Stimulated activated CD4-positive, alpha-beta T cell treated with anti-CD3 and anti-CD28 coated beads, Interleukin-12 subunit alpha, Interleukin-12 subunit beta, amount 100 ng/mL, for 48 hours (primary cell): ENCODE data around the gene NUDT8.
"Not testable (repeated sequence)": the region's sequence is repeated elsewhere in the genome, so short reads cannot be mapped to it uniquely, and the experiment has no call there.

Experiments
- DNase-seq, 3 donors: peaks; one replicate each; pipeline ENCODE4 v3.0.0-alpha.2; 2020; ENCODE audit warnings: low read depth in 2 of 3, low spot score in 1 of 3

Gene NUDT8

DNA sequence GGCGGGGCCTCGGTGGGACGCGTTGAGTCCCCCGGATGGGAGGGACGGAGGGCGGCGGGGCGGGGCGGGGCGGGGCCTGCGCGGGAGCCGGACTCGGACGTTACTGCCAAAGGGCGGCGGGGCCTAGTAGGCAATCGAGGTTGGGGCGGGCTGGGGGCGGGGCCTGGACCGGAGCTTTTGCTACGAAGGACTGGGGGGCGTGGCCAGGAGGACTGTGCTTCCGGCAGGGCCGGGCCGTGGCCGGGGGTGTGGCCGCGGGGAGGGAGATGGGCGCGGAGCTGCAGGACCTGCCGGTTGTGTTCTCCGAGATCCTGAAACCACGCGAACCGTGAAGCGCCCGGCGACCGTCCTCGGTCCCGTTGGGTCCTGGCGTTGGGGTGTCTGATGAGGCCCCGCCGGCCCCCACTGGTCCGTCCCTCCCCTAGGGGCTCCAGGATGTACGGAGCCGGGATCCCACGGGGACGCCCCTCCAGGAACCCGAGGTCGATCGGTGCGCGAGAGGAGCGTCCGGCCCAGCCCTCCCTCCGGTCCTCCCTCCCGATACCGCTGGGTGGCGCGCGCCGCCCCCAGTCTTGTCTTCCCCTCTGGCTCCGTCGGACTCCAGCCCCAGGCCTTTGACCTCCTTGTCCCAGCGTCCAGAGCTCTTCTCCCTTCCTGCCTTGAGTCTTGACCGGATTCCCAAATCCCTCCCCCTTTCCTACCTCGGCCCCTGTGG, 648 bp upstream of the NUDT8 start:
- DNase-seq = peak; percentile 94 to 98 (median 96)

DNA sequence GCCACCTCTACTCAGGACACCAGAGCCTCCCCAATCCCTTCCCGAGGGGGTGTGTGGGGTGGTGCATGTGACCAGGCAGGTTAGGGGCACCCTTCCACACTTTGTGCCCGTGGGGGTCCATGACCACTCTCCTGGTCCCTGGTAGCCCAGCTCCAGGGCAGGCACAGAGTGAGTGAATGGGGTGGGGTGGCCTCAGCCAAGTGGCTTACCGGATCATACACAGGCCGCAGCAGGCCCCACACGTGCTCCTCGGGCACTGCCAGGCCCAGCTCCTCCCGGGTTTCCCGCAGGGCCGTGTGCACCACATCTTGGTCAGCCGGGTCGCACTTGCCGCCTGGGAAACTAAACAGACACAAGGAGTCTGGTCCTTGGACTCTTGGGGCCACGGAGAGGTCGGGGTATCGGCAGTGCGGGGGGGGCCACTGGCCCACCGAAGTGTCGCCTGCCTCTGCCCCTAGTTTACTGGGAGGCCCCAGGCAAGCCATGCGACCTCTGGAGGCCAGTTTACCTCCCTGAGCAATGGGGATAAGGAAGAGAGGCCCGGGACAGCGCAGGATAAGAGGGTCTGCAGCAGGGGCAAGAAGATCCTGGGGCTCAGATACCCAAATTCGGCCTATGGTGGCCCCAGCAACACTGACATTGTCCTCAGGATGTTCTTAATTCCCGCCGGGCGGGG, 889 bp downstream of the NUDT8 start:
- no peak for DNase-seq

DNA sequence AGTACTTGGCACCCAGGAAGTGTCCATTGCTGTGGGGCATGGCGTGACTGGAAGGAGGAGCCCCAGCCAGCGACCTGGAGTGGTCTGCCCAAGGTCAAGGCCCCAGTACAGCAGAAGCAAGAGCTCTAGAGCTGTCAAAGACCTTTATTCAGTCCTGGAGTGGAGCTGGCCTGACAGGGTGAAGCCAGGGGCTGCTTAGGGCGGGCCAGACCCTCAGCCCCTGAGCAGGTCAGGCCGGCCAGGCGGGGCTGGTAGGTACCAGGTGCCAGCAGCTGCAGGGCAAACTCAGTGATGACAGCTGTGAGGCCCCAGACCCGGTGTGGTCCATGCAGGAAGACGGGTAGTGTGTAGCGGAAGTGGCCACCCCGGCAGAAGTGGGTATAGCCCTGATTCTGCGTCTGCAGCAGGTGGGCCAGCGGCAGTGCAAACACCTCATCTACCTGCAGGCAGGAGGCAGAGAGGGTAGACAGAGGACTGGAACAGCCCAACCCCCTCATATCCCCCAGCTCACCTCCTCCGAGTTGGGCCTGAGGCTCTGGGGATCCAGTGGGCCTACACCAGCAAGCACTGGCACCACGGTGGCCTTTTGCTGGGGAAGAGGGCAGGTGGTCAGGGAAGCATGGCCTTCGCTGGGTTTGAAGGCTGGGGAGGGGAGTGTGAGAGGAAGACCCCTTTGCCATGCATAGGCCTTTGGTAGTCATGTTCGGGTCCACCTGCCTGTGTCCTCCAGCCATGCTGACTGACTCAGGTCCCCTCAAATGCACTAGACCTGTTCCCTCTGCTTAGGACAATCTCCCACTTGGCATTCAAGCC, 1.7 kb downstream of the NUDT8 start:
- no peak for DNase-seq

DNA sequence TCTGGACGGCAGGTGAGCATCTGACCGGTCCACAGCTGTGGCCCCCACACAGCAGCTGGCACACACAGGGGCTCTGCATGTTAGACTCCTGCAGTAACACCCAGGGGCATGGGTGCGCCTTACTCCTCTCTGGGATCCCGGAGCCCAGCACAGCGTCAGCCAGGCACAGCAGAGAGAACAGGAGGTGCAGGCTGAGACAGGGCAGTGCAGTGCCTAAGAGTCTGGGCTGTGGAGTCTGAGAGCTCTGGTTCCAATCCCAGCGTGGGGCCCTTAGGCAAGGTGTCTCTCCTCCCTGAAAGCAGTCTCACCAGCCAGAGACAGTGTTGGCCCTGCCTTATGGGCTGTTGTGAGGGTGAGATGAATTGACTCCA, 2.3 kb downstream of the NUDT8 start:
- no peak for DNase-seq

DNA sequence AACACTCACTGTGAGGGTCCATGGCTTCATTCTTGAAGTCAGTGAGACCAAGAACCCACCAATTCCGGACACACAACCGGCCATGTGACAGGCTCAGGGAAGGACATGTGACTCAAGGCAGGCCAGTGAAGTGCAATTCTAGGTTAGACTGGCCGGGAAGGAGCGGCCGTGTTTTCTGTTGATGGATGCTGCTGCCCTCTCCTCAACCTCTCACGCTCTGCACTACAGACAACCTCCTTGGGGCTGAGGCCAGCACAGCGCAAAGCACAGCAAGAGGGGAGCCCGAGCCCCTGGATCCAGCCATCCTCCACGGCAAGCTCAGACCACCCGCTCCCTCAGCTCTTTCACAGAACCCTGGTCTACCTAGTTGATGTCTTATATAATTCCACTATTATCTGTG, 2.8 kb downstream of the NUDT8 start:
- DNase-seq = no peak

DNA sequence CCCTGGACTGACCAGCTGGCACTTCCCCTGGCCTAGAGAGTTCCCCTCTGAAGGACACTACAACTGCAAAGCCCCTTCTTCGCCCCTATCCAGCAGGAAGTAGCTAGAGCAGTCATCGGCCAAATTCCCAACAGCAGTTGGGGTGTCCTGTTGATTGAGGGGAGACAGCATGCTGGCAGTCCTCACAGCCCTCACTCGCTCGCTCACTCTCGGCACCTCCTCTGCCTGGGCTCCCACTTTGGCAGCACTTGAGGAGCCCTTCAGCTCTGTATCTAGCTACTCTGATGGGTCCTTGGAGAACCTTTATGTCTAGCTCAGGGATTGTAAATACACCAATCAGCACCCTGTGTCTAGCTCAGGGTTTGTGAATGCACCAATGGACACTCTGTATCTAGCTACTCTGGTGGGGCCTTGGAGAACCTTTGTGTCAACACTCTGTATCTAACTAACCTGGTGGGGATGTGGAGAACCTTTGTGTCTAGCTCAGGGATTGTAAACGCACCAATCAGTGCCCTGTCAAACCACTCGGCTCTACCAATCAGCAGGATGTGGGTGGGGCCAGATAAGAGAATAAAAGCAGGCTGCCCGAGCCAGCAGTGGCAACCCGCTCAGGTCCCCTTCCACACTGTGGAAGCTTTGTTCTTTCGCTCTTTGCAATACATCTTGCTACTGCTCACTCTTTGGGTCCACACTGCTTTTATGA, 3.5 kb downstream of the NUDT8 start:
- not testable (repeated sequence) for DNase-seq

DNA sequence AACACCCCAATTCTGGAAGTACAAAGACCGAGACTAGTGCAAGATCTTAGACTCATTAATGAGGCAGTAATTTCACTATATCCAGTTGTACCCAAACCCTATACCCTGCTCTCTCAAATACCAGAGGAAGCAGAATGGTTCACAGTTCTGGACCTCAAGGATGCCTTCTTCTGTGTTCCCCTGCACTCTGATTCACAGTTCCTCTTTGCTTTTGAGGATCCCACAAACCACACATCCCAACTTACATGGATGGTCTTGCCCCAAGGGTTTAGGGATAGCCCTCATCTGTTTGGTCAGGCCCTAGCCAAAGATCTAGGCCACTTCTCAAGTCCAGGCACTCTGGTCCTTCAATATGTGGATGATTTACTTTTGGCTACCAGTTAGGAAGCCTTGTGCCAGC, 5.9 kb downstream of the NUDT8 start:
- DNase-seq = not testable (repeated sequence)

DNA sequence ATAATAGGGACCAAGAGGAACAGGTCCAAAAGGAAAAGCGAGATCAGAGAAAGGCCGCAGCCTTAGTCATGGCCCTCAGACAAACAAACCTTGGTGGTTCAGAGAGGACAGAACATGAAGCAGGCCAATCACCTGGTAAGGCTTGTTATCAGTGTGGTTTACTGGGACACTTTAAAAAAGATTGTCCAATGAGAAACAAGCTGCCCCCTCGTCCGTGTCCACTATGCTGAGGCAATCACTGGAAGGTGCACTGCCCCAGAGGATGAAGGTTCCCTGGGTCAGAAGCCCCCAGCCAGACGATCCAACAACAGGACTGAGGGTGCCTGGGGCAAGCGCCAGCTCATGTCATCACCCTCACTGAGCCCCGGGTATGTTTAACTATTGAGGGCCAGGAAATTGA, 6.8 kb downstream of the NUDT8 start:
- DNase-seq = not testable (repeated sequence)

DNA sequence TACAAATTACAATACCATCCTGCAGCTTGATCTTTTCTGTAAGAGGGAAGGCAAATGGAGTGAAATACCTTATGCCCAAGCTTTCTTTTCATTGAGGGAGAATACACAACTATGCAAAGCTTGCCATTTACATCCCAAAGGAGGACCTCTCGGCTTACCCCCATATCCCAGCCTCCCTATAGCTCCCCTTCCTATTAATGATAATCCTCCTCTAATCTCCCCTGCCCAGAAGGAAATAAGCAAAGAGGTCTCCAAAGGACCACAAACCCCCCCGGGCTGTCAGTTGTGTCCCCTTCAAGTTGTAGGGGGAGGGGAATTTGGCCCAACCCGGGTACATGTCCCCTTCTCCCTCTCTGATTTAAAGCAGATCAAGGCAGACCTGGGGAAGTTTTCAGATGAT, 7.8 kb downstream of the NUDT8 start:
- DNase-seq = not testable (repeated sequence)

DNA sequence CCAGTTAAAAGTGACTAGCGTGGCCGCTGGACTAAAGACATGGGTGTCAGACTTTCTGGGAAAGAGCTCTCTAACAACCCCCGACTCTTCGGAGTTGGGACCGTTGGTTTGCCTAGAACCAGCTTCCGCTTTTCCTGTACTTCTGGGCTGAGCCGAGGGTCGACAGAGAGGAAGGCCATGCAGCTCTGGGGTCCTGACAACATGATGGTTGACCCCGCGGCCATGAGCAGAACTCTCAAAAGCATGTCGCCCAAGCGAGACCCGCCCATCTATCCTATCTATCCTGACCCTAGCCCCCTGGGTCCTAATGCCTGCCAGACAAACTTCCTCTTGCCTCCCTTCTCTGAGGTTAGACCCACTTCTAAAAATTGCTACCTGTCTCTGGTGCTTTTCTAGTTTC, 9.1 kb downstream of the NUDT8 start:
- not testable (repeated sequence) for DNase-seq

DNA sequence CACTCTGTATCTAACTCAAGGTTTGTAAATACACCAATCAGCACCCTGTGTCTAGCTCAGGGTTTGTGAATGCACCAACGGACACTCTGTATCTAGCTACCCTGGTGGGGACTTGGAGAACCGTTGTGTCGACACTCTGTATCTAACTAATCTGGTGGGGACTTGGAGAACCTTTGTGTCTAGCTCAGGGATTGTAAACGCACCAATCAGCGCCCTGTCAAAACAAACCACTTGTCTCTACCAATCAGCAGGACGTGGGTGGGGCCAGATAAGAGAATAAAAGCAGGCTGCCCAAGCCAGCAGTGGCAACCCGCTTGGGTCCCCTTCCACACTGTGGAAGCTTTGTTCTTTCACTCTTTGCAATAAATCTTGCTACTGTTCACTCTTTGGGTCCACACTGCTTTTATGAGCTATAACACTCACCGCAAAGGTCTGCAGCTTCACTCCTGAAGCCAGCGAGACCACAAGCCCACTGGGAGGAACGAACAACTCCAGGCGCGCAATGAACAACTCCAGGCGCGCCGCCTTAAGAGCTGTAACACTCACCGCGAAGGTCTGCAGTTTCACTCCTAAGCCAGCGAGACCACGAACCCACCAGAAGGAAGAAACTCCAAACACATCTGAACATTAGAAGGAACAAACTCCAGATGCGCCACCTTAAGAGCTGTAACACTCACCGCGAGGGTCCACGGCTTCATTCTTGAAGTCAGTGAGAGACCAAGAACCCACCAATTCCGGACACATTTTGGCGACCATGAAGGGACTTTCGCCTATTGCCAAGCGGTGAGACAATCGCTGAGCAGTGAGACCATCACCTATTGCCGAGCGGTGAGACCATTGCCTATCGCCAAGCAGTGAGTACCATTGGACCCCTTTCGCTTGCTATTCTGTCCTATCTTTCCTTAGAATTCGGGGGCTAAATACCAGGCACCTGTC, 9.8 kb downstream of the NUDT8 start:
- not testable (repeated sequence) for DNase-seq

DNA sequence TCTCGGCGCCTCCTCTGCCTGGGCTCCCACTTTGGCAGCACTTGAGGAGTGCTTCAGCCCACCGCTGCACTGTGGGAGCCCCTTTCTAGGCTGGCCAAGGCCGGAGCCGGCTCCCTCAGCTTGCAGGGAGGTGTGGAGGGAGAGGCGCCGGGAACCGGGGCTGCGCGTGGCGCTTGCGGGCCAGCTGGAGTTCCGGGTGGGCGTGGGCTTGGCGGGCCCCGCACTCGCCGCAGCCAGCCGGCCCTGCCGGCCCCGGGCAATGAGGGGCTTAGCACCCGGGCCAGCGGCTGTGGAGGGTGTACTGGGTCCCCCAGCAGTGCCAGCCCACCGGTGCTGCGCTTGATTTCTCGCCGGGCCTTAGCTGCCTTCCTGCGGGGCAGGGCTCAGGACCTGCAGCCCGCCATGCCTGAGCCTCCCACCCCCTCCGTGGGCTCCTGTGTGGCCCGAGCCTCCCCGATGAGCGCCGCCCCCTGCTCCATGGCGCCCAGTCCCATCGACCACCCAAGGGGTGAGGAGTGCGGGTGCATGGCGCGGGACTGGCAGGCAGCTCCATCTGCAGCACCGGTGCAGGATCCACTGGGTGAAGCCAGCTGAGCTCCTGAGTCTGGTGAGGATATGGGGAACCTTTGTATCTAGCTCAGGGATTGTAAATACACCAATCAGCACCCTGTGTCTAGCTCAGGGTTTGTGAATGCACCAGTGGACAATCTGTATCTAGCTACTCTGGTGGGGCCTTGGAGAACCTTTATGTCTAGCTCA, 10.7 kb downstream of the NUDT8 start:
- not testable (repeated sequence) for DNase-seq

DNA sequence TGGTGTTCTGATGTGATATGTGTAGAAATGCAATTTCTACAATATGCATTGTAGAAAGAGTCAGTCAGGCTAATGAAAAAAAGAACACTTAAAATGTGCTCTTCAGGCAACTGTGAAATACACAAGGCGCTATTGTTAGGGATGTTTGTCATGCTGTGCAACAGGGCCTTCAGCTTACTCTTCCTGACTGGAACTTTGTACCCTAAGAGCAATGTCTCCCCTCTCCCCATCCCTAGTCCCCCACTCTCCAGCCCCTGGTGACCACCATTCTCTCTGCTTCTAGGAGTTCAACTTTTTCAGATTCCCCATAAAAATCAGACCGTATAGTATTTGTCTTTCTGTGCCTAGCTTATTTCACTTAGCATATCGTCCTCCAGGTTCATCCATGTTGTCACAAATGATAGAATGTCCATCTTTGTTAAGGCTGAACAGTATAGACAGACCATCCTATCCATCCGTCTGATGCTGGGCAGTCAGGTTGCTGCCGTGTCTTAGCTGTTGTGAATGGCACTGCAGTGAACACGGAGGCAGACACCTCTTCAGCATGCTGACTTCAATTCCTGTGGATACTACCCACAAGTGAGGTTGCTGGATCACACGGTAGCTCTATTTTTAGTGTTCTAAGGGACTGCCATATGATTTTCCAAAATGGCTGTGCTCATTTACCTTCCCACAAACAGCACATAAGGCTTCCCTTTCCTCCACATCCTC, 12.3 kb downstream of the NUDT8 start:
- no peak for DNase-seq

DNA sequence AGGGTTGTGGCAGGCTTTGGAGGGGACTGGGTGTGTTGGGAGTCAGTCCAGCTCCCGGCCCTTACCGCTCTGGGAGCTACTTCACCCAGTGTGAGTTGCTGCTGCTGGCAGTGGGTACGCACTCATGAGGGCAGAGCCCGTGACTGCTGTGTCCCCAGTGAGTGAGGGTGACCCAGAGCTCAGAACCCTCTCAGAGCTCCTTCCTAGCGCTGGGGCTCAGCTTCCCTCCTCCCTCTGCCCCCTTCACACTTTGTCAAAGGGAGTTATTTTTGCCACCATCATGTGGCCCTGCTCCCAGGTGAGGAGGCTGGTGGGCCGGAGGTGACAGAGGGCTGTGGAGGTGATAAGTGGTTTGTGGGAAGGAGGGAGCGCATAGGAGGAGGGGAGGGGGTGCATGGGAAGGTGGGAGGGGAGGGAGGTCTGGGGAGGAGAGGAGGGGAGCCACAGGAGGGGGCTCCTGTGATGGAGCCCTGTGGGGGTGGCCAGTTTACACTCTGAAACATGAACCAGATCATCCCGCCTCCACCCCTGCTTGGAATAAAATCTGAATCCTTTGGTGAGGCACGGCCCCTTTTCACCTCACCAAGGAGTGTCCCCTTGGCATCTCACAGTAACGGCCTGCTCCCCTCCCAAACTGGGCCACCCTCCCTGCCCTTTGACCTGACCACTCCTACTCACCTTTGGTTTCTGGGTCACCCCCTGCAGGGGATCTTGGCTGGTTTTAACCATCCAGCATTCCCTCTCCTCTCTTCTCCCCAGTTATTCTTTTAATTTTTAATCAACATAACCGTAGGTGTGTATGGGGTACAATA, 13.1 kb downstream of the NUDT8 start:
- DNase-seq = no peak

DNA sequence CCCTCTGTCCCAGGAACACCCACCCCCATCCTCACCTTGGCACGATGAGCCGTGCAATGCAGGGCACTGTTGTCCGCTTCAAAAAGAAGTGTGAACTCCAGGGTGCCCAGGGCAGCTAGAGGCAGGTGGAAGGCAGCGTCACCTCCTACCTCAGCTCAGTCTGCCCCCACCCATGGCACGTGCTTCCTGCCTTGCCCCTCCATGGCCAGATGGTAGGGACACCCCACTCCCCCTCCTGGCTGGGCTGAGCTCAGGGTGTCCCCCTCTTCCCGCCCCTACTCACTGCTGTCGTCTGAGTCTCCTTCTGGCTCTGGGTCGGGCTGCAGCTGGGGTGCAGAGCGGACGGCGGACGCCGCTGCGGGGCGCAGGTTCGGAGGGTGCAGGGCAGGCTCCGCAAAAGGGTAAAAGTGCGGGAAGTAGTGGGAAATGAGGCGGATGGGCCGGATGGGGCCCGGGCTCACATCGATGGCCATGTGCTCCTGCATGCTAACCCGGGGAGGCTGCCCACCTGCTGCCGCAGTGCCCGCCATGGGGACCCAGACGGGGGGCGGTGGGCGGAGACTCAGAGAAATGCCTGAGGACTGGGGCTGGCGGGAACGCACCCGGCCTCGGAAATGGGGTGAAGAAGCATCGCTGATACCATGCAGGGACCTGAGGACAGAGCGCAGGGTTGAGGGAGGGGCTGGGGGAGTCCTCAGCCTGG, 13.9 kb downstream of the NUDT8 start:
- DNase-seq = no peak

DNA sequence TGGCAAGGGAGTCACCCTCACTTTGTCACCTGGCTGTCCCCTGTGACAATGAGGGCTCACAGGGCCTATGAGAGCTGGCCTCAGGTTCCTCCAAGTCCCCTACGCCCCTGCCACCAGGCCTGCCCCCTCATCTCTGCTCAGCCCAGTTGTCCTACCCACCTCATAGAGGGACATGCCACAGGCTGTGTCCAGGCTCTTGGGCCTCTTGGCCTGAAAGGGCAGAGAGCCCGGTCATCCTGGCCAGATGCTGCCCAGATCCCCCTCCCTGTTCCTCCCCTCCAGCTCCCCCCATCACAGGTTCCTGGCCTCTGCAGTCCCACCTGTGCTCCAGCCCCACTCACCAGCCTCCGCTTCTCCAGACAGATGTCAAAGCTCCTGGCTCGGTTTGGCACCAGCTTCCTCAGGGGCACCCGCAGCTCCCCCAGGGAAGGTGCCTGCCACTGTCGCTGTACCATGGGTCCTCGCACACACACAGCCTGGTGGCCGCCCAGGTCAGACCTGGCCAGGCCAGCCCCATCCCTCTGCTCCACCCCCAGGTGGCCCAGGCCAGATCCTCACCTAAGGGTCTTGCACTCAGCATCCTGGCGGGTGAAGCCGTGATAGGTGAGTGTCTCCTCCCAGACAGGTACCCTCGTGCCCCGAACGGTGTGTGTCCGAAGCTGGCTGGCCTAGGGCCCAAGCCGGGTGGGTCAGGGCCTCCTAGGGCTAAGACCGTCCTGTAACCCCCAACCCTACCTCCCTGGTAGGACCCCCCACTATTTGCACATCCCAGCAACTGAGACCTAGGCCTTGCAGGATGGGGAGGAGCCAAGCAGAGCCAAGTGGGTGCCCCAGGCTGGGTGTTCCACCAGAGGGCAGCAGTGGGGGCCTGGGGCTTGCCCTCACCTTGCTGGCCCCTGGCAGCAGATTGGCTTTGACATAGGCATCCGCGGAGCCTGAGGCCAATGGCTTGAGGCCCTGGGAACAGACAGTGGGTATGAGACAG, 14.7 kb downstream of the NUDT8 start:
- DNase-seq = peak; percentile 50 to 70 (median 63)
